NCI-H446 (cell line): Measurements from ENCODE around the gene TNNC2.
"Not testable (repeated sequence)": the region's sequence is repeated elsewhere in the genome, so short reads cannot be mapped to it uniquely, and the experiment has no call there.

Experiments used
- DNase-seq, 2 experiments: peaks; one replicate each; lab custom pipeline; 2025; lab: John Stamatoyannopoulos, UW

TNNC2 gene

GRCh38 chr20:45822857-45823256 is 4.3 kb downstream of the TNNC2 start:
- peak in 1 of 2 experiments; percentile 57 for DNase-seq

DNA sequence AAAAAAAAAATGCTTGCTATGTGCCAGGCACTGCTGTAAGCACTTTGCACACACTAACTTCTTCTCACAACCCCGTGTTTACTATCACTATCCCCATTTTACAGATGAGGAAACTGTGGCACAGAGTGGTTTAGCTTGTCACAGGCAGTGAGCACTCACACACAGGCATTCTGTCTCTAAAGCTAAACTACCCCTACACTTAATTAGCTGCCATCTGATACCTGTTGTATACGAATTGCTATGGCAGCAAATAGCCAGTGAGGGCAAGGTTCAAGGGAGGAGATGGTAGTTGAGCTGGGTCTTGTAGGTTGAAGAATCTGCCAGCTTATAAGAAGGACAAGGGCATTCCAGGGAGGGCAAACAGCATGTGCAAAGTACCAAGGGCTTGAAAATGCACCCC is 5.2 kb downstream of the TNNC2 start:
- no peak for DNase-seq

- no peak for DNase-seq
Observed at GRCh38 chr20:45819466-45819865, 7.6 kb downstream of the TNNC2 start.

DNA sequence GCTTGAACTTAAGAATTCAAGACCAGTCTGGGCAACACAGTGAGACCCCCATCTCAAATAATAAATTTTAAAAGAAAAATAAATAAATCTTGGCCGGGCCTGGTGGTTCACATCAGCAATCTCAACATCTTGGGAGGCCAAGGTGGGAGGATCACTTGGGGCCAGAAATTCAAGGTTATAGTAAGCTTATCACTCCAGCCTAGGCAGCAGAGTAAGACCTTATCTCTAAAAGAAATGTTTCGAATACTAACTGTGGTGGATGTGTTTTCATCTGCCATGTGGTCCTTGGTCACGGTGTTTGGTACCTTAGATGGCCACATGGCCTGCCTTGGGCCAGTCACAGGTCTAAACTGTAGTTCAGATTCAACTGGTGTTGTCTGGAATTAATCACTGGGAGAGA is 8.9 kb downstream of the TNNC2 start:
- no peak for DNase-seq

GRCh38 chr20:45817376-45818194 is 9.5 kb downstream of the TNNC2 start:
- no peak for DNase-seq

- DNase-seq, result no peak
Observed at GRCh38 chr20:45816951-45817350, 10.2 kb downstream of the TNNC2 start.

DNA sequence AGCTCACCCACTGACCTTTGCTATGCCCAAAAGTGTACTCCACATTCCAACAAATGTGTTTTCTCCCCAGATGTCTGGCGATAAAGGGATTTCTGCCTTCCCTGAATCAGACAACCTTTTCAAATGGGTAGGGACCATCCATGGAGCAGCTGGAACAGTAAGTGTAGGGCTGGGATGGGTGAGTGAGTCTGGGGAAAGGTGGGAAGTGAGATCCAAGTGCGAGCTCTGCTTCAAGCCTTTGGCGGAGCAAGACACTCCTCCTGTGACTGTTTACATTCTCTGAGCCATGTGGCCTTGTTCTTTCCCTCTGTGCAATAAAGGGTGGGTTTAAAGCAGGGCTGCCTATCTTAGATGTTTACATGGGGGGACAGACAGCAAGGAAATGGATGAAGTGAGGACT is 12.8 kb downstream of the TNNC2 start:
- no peak for DNase-seq

DNA sequence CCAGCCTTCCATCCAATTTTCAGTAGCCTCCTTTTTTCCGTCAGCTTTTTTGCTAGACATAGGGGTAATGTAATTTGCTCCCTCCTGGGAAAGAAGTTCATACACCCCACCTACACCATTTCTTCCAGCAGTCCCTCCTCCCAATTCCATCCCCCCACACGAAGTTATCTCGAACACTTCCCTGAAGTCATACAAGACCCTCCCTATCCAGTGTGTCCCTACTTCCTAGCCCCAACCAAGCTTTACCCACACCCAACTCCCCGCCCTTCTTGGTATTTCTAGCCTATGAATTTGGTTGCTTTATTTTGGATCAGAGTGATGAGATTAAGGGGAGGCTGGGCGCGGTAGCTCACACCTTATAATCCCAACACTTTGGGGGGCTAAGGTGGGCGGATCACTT is 13.6 kb downstream of the TNNC2 start:
- no peak for DNase-seq

GRCh38 chr20:45813006-45813340 is 14.1 kb downstream of the TNNC2 start:
- DNase-seq, result no peak

GRCh38 chr20:45812157-45813005 is 14.7 kb downstream of the TNNC2 start, which contains the start of gene UBE2C:
Gene UBE2C (plus strand): TSS chr20:45812644. CDS start chr20:45812696, 52 bp downstream.
- peak; percentile 98 to 100 for DNase-seq

- no peak for DNase-seq
Observed at GRCh38 chr20:45810191-45810970, 16.7 kb downstream of the TNNC2 start.

- no peak for DNase-seq
Observed at GRCh38 chr20:45801851-45802250, 25.3 kb downstream of the TNNC2 start.

DNA sequence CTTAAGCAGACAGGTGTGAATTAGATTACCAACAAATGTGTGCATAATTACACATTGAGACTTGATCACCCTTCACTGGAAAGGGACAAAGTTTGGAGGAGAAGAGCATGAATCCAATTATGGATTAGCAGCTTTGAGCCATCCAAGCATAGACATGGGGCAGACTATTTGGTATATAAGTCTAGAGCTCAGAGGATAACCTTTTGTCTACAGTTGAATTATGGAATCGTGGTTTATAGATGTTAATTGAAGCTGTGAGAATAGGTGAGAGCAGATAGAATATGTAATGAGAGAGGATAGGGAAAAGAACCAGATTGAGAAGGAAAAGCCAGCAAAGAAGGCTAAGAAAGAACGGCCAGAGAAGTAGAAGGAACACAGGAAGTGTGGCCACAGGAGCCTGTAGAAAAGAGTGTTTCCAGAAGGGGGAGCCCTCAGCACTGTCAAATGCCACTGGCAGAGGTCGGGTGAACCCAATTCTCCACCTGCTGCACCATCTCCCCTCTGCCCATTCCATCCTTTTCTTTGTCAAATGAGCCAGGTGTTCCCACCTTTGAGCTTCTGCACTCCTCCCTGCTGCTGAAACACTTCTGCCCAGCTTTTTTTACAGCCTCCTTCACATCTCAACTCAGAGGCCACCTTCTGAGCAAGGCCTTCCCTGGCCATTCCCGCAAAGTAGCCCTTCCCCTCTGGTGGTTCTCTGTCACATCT is 28.0 kb downstream of the TNNC2 start:
- DNase-seq, result peak; percentile 39 to 44

DNA sequence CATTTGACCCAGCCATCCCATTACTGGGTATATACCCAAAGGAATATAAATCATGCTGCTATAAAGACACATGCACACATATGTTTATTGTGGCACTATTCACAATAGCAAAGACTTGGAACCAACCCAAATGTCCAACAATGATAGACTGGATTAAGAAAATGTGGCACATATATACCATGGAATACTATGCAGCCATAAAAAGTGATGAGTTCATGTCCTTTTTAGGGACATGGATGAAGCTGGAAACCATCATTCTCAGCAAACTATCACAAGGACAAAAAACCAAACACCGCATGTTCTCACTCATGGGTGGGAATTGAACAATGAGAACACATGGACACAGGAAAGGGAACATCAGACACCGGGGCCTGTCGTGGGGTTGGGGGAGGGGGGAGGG is 29.2 kb downstream of the TNNC2 start:
- DNase-seq, result not testable (repeated sequence)

GRCh38 chr20:45797510-45797909 is 29.6 kb downstream of the TNNC2 start:
- DNase-seq, result not testable (repeated sequence)

- no peak for DNase-seq
Observed at GRCh38 chr20:45796337-45797065, 30.6 kb downstream of the TNNC2 start.

DNA sequence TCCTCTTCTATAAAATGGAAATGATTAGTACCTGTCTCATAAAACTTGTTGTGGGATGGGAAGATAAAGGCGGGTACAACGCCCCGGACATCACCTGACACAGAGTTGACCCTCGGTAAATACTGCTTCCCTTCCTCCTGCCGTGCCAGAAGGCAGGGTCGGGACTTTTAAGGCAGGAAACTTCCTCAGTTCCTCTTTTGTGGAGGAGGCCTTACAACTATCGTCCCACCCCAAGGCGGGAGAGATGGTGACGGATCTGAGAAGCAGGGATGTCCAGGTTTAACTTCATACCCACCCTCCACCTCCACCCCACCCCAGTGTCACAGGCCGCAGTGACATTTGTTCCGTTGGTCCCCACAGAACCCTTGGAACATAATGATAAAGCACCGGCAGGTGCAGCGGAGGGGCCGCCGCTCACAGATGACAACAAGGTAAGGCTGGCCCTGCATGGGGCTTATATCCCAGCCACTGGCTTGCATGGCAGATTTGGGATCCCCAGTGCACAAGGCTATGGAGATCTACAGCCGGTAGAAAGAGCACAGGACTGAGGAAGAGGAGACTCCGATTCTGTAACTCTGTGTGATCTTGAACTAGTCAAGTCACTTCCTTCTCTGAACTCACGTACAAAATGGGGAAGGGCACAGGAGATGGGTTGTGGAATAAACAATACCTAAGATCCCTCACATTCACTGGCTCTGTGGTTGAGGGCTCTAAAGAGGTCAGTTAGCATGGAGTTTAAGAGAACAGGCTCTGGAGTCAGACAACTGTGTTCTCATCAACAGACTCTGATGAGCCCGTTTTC is 34.6 kb downstream of the TNNC2 start:
- no peak for DNase-seq

DNA sequence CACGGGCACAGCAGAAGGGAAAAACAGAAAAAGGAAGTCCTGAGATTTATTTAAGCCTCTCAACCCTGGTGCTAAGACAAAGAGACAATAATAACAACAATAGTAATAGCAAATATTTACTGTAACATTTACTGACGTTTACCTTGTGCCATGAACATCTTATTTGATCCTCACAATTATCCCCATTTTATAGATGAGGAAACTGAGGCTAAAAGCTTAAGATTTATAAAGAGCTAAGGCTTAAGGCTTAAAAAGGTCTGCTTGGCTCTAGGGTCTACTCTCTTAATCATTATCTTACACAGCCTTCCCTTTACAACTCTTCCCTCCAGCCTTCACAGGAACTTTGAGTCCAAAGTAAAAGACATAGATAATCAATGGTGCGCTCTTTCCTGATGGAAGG is 38.8 kb downstream of the TNNC2 start:
- no peak for DNase-seq

- peak in 1 of 2 experiments; percentile 10 for DNase-seq
Observed at GRCh38 chr20:45783656-45784294, 43.3 kb downstream of the TNNC2 start.

GRCh38 chr20:45782890-45783289 is 44.2 kb downstream of the TNNC2 start:
- DNase-seq, result no peak
